ENCODE results near the gene LRRC43. TPM values are rescaled to one million over a fixed set of nuclear protein-coding genes. Genes with fewer than 3 reads are reported as not detected.

The LRRC43 gene
- total and polyA plus RNA-seq, 2 experiments from 2014 or later = 0.45 TPM; not detected in 1

- Mint-ChIP-seq H3K36me3 (ENCODE audit: low read depth) (peaks cover 28% of the 10 kb centered on the region), H3K4me1 (peaks cover 26% of the 10 kb centered on the region), H3K27me3 (ENCODE audit: insufficient read depth, low read depth, poor library complexity) (peaks cover 8% of the 10 kb centered on the region), H3K9me3 (no peaks in the 10 kb centered on the region), H3K27ac (no peak overlapping the region), H3K4me3 (peak overlapping the region; percentile 63)
- no peak overlapping the region; the same call in 1 of the 2 replicates for H3K4me2 ChIP-seq
- peaks cover 15% of the 10 kb centered on the region for H3F3A ChIP-seq (replicated peaks; ENCODE audit: low read depth)
- DNase-seq (ENCODE audit: low spot score) = no peak
- no peak overlapping the region for H3K4me3 ChIP-seq
- H4K20me1 ChIP-seq (replicated peaks; ENCODE audit: insufficient read depth) = peaks cover 9% of the 10 kb centered on the region; the same call in 1 of the 2 replicates
- H2AFZ ChIP-seq = no peak overlapping the region
- no peaks in the 10 kb centered on the region for H3K9me2 ChIP-seq (ENCODE audit: insufficient read depth)
- H3K27ac ChIP-seq (ENCODE audit: low read depth) = no peak overlapping the region
- no peaks in the 10 kb centered on the region for H3K27me3 ChIP-seq (ENCODE audit: insufficient read depth)
- no peak for ATAC-seq
- TF ChIP-seq EZH2phosphoT487 (IDR thresholded peaks at IDR 0.05; ENCODE audit: unreplicated experiment) (no peak), ZNF462 (CRISPR knock-in tag; IDR thresholded peaks at IDR 0.05) (no peak), NANOG (IDR thresholded peaks at IDR 0.05; ENCODE audit: borderline replicate concordance) (no peak), EZH2 (IDR thresholded peaks at IDR 0.05; ENCODE audit: low read depth, unreplicated experiment) (no peak), REST (IDR thresholded peaks at IDR 0.05; ENCODE audit: unreplicated experiment) (no peak), ZNF114 (CRISPR knock-in tag; IDR thresholded peaks at IDR 0.05) (no peak), ETS1 (IDR thresholded peaks at IDR 0.05) (no peak), JUNB (IDR thresholded peaks at IDR 0.05; ENCODE audit: unreplicated experiment) (no peak), CTCF (conservative IDR thresholded peaks at IDR 0.05; ENCODE audit: low read depth in 2 of 2) (no peak), STAT1 (IDR thresholded peaks at IDR 0.05; ENCODE audit: unreplicated experiment) (no peak), CREB1 (CRISPR knock-in tag; IDR thresholded peaks at IDR 0.05; ENCODE audit: low read depth) (no peak)
- peaks cover 17% of the 10 kb centered on the region for H3K4me1 ChIP-seq (ENCODE audit: insufficient read depth)
- peaks cover 27% of the 10 kb centered on the region for H3K79me2 ChIP-seq (replicated peaks; ENCODE audit: insufficient read depth)
- H3K36me3 ChIP-seq (ENCODE audit: insufficient read depth) = peaks cover 11% of the 10 kb centered on the region
These were observed 44.4 kb downstream of the LRRC43 start for GRCh38 chr12:122227341-122227740.

Measured in GM23338 (cell line).